GM21786 (cell line): Measurements from ENCODE around the gene DIP2B.
"Not testable (repeated sequence)": the region's sequence is repeated elsewhere in the genome, so short reads cannot be mapped to it uniquely, and the experiment has no call there.

Source experiments
- ATAC-seq: cut with Tn5 transposase; IDR thresholded peaks from one replicate; pipeline ENCODE4 v1.9.1; 2021; ENCODE audit not compliant: unreplicated experiment

DIP2B gene

GRCh38 chr12:50504798-50505674, at the start of gene DIP2B:
Gene DIP2B, plus strand, starts transcription at chr12:50504985. Its CDS starts 156 bp downstream, at chr12:50505141.
- ATAC-seq: peak; percentile 67

- no peak for ATAC-seq
Measured at GRCh38 chr12:50458606-50459005, 46.2 kb upstream of the DIP2B start.

- ATAC-seq: no peak
Measured at GRCh38 chr12:50467439-50467838, 37.3 kb upstream of the DIP2B start.

- ATAC-seq: no peak
Measured at GRCh38 chr12:50477241-50477832, 27.4 kb upstream of the DIP2B start.

- no peak for ATAC-seq
Measured at GRCh38 chr12:50482571-50482970, 22.2 kb upstream of the DIP2B start.

GRCh38 chr12:50483488-50483887, 21.3 kb upstream of the DIP2B start:
- ATAC-seq: no peak

- no peak for ATAC-seq
Measured at GRCh38 chr12:50488801-50489200, 16.0 kb upstream of the DIP2B start.

GRCh38 chr12:50498119-50498518, 6.7 kb upstream of the DIP2B start:
- not testable (repeated sequence) for ATAC-seq

- no peak for ATAC-seq
Measured at GRCh38 chr12:50505675-50506530, 1.1 kb downstream of the DIP2B start.

- no peak for ATAC-seq
Measured at GRCh38 chr12:50506753-50507473, 2.1 kb downstream of the DIP2B start.

GRCh38 chr12:50507474-50507838, 2.7 kb downstream of the DIP2B start:
- ATAC-seq: no peak

- no peak for ATAC-seq
Measured at GRCh38 chr12:50507930-50508329, 3.1 kb downstream of the DIP2B start.

- ATAC-seq: no peak
Measured at GRCh38 chr12:50508414-50508813, 3.6 kb downstream of the DIP2B start.

- no peak for ATAC-seq
Measured at GRCh38 chr12:50508970-50509663, 4.3 kb downstream of the DIP2B start.

- no peak for ATAC-seq
Measured at GRCh38 chr12:50514526-50515276, 9.9 kb downstream of the DIP2B start.

GRCh38 chr12:50515587-50515986, 10.8 kb downstream of the DIP2B start:
- no peak for ATAC-seq

GRCh38 chr12:50517421-50518048, 12.8 kb downstream of the DIP2B start:
- peak; percentile 69 for ATAC-seq

- ATAC-seq: no peak
Measured at GRCh38 chr12:50518090-50518489, 13.3 kb downstream of the DIP2B start.

GRCh38 chr12:50519353-50519752, 14.6 kb downstream of the DIP2B start:
- no peak for ATAC-seq
